A673 (cell line): ENCODE results near the gene TULP3. TPM values are rescaled to one million over a fixed set of nuclear protein-coding genes. Genes with fewer than 3 reads are reported as not detected.

Source experiments
- BruUV-seq: library from RNA; stranded (reverse); fragments of 400-500 nt; replicated peaks from 2 replicates; lab custom pipeline; 2021; lab: Mats Ljungman, UMichigan
- CTCF ChIA-PET: fragments of 300-600 bp; sonication (Branson Sonifier 250); formaldehyde crosslinking; loops from one replicate; lab custom pipeline; 2022; ENCODE audit warnings: antibody characterized with exemption; lab: Charles Lee
- POLR2A ChIA-PET: fragments of 300-600 bp; sonication (Branson Sonifier 250); formaldehyde crosslinking; loops from one replicate; lab custom pipeline; 2022; ENCODE audit warnings: antibody characterized with exemption; ENCODE audit not compliant: low non-redundant PET; lab: Charles Lee
- DNase-seq: peaks from one replicate; pipeline ENCODE4 v3.0.0-alpha.2; 2015; ENCODE audit warnings: low spot score
- H3K27ac ChIP-seq: fragments of 200-600 bp; sonication (generic); 2 replicates; pipeline ENCODE4 v1.5.1; 2016; ENCODE audit warnings: mixed run types, low read depth, mild to moderate bottlenecking, mixed read lengths, antibody characterized with exemption, low read length; ENCODE audit not compliant: poor library complexity, severe bottlenecking
- H3K27me3 ChIP-seq: fragments of 200-600 bp; sonication (generic); replicated peaks from 2 replicates; pipeline ENCODE4 v1.6.1; 2017; ENCODE audit warnings: mixed run types, low read depth, mild to moderate bottlenecking, mixed read lengths, antibody characterized with exemption, low read length; ENCODE audit not compliant: insufficient read depth, poor library complexity
- H3K36me3 ChIP-seq: fragments of 200-600 bp; sonication (generic); 2 replicates; pipeline ENCODE4 v1.6.1; 2016; ENCODE audit warnings: mixed run types, mild to moderate bottlenecking, mixed read lengths, antibody characterized with exemption, low read length; ENCODE audit not compliant: insufficient read depth, poor library complexity, severe bottlenecking
- H3K4me1 ChIP-seq: fragments of 200-600 bp; sonication (generic); 2 replicates; pipeline ENCODE4 v1.6.1; 2017; ENCODE audit warnings: mixed run types, mild to moderate bottlenecking, mixed read lengths, antibody characterized with exemption, low read length; ENCODE audit not compliant: insufficient read depth, poor library complexity, severe bottlenecking
- H3K4me3 ChIP-seq: fragments of 200-600 bp; sonication (generic); 2 replicates; pipeline ENCODE4 v1.5.1; 2016; ENCODE audit warnings: low read depth, mixed run types, mild to moderate bottlenecking, mixed read lengths, low read length; ENCODE audit not compliant: poor library complexity, severe bottlenecking
- H3K9me3 ChIP-seq: fragments of 200-600 bp; sonication (generic); 2 replicates; pipeline ENCODE4 v1.6.1; 2016; ENCODE audit warnings: mixed run types, low read depth, mild to moderate bottlenecking, mixed read lengths, antibody characterized with exemption, low read length; ENCODE audit not compliant: poor library complexity, severe bottlenecking
- CTCF ChIP-seq: fragments of 300-800, 200-600 bp; sonication (generic); conservative IDR thresholded peaks from 2 replicates; pipeline ENCODE4 v1.5.1; 2017; ENCODE audit warnings: low read depth, mild to moderate bottlenecking, antibody characterized with exemption, low read length, moderate library complexity, mixed read lengths
- EZH2 ChIP-seq: fragments of 200-600 bp; sonication (generic); IDR thresholded peaks from 2 replicates; pipeline ENCODE4 v1.6.1; 2017; ENCODE audit warnings: borderline replicate concordance, low read depth, mild to moderate bottlenecking, mixed read lengths, antibody characterized with exemption, low read length; ENCODE audit not compliant: poor library complexity, severe bottlenecking
- intact Hi-C: fragments of 100-400 bp; cut with micrococcal nuclease; formaldehyde crosslinking; loops from one replicate; pipeline ENCODE4 v1.10.0; 2022; ENCODE audit not compliant: unreplicated experiment
- total RNA-seq: library from RNA; stranded (reverse); gene quantifications from 2 replicates; pipeline ENCODE4 v1.2.3, GENCODE V29; 2021

TULP3 gene
- total RNA-seq, 1 experiment from 2014 or later, result 48.1 TPM

- TF ChIP-seq CTCF (peak; percentile 23; the same call in 1 of the 2 replicates), EZH2 (no peak)
- Histone ChIP-seq H3K4me1 (no peaks in the 10 kb centered on the region), H3K9me3 (no peaks in the 10 kb centered on the region), H3K36me3 (peaks cover 34% of the 10 kb centered on the region), H3K27me3 (no peaks in the 10 kb centered on the region), H3K27ac (peak overlapping the region; percentile 86), H3K4me3 (peak overlapping the region; percentile 65)
- peak; percentile 70 for DNase-seq
- ChIA-PET CTCF (interaction anchor here (1.1 kb wide), 1 partner anchor 156 kb away, joined by 4 read pairs; no protein-coding TSS in a partner anchor), POLR2A (interaction anchor here (0.6 kb wide), 1 partner anchor 76 kb away, joined by 11 read pairs; no protein-coding TSS in a partner anchor)
- intact Hi-C loops, result loop anchor here (1.0 to 2.0 kb wide), 3 partner anchors 12 to 67 kb away; partner anchors contain the start of gene TULP3
- no TSS peak for BruUV-seq
Observed at GRCh38 chr12:2877953-2878732, 12.5 kb upstream of the TULP3 start.

- ChIA-PET POLR2A (no interaction called here), CTCF (no interaction called here)
- intact Hi-C loops, result no loop called here
- Histone ChIP-seq H3K4me3 (no peak overlapping the region), H3K27ac (no peak overlapping the region), H3K9me3 (no peaks in the 10 kb centered on the region), H3K4me1 (no peaks in the 10 kb centered on the region), H3K27me3 (no peaks in the 10 kb centered on the region), H3K36me3 (peaks cover 18% of the 10 kb centered on the region)
- TF ChIP-seq EZH2 (no peak), CTCF (no peak)
- TSS peak; percentile 12 for BruUV-seq
- DNase-seq, result no peak
Observed at GRCh38 chr12:2879853-2880252, 10.8 kb upstream of the TULP3 start.

- no TSS peak for BruUV-seq
- Histone ChIP-seq H3K36me3 (peaks cover 42% of the 10 kb centered on the region), H3K9me3 (no peaks in the 10 kb centered on the region), H3K4me3 (no peak overlapping the region), H3K27me3 (no peaks in the 10 kb centered on the region), H3K27ac (peak overlapping the region; percentile 20), H3K4me1 (no peaks in the 10 kb centered on the region)
- ChIA-PET POLR2A (no interaction called here), CTCF (interaction anchor here (0.6 to 1.7 kb wide), 8 partner anchors 31 to 157 kb away, joined by 3 to 24 read pairs (median 6); no protein-coding TSS in a partner anchor)
- intact Hi-C loops, result loop anchor here (1.0 to 5.0 kb wide), 2 partner anchors 59 to 147 kb away; no protein-coding TSS in a partner anchor
- TF ChIP-seq EZH2 (no peak), CTCF (no peak)
- DNase-seq, result no peak
Observed at GRCh38 chr12:2884810-2885209, 5.9 kb upstream of the TULP3 start.
